Globus pallidus (tissue), 1 donor: ENCODE results near the gene HIF1A.
"Not testable (repeated sequence)": the region's sequence is repeated elsewhere in the genome, so short reads cannot be mapped to it uniquely, and the experiment has no call there.

Source experiments
- DNase-seq: peaks from one replicate; pipeline ENCODE4 v3.0.0-alpha.2; 2015; ENCODE audit warnings: low spot score

Gene HIF1A

DNA sequence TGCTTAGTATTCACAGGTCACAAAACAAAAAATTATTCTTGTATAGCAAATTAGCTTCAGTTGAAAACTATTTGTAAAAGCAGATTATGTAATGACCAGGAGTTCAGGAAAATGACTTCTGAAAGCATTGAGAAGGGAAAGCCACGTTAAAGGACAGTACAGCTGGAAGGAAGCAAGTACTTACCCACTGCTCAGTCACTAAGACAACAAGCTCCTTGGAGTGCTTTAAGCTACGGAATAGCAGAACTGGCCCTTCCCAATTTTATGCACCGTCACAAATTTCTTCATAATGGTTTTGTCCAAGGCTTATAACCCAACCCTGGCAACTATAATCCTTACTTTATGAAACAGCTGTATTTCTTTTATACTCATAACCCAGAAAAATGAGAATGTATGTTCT, 54.0 kb downstream of the HIF1A start:
- DNase-seq, result no peak

DNA sequence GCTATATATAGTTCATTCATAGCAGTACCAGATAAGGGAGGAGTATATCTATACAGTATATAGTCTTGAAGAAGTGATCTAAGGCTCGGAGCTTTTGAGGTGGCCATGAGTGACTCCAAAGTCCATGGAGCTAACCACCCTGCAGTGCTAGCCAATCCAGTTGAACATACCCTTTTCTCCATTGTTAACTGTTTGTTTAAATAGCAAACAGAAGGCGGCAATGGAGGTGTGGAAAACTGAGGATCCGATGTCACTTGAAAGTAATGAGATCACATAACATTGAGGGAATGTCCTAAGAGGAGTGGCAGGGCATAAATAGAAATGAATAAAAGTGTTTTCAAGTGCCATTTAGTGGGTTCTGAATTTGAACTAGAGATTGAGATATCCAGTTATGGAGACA, 54.6 kb downstream of the HIF1A start:
- DNase-seq, result no peak

GRCh38 chr14:61750708-61751474, 55.6 kb downstream of the HIF1A start:
- DNase-seq, result peak; percentile 66

DNA sequence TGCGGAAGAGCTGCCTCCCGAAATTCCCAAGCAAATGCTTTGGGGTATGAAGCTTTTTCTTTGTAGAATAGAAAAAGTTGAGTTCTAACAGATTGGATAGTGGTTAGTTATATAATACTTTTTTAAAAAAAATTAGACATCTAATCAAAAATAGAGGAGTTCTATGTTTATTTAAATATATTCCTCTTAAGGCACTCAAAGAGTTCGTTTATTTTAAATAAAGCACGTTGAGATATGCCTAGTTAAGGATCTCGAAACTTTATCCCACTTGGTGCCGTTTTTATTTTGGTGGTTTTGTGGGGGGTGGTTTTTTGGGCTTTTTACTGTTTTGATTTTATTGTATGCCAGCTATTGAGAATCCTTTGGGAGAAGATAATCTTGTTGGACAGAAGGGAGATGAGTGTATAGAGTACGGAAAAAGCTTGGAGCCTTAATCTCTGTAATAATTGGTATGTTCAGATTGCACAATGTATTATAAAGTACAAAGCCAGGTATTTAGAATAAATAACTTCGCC, 56.2 kb downstream of the HIF1A start:
- no peak for DNase-seq

DNA sequence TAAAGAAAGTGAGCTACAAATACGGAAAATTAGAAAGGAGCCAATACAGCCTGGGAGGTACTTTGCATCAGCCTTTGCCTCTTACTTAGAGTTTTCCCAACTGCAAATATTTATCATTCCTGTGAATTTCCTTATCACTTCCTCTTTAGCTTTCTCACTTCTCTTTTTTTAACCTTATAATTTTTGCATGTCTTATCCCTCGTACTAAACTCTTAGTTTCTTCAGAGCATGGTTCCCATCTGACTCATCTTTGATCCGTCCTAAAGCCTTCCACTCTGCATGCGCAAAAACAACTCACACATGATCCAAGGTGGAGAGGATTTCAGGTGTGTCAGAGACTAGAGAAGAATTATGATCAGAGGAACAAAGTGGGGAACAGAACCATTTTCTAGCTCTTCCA, 57.3 kb downstream of the HIF1A start:
- DNase-seq, result no peak

- DNase-seq, result no peak
Measured at GRCh38 chr14:61753631-61754030, 58.3 kb downstream of the HIF1A start.

DNA sequence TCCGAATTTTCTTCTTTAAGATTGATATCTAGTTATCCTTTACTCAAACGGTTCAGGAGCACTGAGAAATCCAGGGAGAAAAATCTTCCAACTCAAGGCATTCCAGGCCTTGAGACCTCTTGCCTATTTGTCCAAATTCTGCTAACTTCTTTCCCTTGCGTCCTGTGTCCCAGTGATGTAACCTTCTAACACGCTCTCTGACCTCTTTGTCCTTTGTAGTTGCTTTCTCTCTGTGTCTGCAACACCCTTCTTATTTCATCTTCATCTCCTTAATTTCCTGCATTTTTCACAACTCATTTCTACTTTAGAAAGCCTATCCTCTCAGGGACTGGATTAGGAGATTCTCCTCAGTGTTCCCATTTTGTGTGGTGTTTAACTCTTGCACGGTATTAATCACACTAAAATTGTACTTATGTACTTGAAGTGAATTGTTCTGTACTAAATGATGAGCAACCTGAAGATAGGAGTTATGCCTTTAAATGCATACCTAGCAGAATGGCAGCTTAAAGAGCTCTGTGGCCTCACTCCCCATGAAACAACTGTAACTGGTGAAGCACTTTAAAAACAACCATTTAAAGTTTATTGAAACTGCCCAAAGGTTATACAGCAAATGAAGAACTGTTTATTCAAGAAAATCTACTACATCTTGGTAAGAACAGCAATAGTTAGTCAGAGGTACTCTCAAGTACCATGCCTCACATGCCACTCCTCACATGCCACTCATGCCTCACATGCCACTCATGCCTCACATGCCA, 59.5 kb downstream of the HIF1A start:
- no peak for DNase-seq

DNA sequence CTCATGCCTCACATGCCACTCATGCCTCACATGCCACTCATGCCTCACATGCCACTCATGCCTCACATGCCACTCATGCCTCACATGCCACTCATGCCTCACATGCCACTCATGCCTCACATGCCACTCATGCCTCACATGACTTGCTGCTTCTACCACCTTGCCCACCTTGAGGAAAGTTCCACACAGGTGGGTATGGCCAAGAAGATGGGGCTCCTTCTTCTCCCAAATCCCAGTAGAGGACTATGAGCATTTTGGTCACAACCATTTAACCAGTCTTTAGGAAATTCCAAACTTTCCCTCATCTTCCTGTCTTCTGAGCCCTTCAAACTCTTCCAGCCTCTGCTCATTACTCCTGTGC, 60.0 kb downstream of the HIF1A start:
- DNase-seq, result not testable (repeated sequence)

DNA sequence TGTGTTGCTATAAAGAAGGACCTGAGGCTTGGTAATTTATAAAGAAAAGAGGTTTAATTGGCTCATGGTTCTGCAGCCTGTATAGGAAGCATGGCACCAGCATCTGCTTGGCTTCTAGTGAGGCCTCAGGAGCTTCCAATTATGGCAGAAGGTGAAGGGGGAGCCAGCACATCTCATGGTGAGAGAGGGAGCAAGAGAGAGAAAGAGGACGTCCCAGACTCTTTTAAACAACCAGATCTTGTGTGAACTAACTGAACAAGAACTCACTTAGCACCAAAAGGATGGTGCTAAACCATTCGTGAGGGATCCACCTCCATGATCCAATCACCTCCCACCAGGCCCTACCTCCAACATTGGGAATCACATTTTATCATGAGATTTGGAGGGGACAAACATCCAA, 60.8 kb downstream of the HIF1A start:
- DNase-seq, result no peak

- DNase-seq, result no peak
Measured at GRCh38 chr14:61759878-61760277, 64.6 kb downstream of the HIF1A start.

DNA sequence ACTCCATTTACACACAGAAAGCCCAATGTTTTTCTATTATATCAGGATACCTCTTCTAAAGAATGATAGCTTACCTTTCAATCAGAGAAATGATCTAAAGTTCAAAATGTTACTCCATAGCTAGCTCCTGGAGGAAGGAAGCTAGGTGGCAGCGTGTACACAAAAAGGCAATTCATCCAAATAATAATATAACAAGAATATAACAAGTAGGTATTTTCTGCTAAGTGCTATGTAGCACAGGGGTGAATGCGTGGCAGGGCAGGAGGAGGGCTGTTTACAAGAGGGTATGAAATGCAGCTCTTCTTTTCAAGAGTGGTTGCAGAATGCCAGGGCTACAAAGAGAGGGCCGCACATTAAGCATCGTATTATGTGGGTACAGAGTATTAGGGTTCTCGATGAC, 66.2 kb downstream of the HIF1A start:
- no peak for DNase-seq

DNA sequence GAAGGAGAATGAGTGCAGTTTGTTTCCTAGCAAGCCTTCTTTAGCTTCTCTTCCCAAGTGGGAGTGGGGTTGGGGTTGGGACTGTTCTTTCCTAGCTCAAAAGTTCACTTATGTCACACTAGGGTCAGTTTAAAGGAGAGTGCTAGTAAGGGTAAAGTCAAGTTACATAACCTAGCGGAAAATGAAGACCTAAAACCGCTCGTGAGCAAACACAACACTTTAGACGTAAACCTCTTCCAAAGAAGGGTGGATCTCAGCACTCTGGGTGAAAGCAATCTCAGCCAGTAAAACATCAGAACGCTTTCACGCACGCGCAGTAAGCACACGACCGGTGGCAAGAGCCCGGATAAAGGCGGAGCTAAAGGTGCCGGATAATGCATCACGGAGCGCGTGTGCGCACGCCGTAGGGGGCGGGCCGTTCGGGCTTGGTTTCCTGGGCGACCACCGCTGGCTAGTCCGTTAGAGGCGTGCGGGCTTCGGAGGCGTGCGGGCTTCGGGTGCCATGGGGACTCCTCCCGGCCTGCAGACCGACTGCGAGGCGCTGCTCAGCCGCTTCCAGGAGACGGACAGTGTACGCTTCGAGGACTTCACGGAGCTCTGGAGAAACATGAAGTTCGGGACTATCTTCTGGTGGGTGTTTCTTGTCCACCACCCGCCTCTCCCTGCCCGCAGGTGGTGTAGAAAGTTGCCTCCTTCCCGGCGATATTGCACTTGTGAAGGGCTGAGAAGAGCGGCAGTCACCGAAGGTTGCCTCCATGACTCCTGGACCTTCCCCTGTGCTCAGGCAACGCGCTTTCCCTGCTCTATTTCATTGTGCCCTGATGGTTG, 66.9 kb downstream of the HIF1A start, which contains the start of gene SNAPC1:
Gene SNAPC1 (plus strand): TSS at position 462 of the 828 bp plus-strand sequence. CDS start 41 bp downstream, at position 503.
- DNase-seq, result peak; percentile 97

DNA sequence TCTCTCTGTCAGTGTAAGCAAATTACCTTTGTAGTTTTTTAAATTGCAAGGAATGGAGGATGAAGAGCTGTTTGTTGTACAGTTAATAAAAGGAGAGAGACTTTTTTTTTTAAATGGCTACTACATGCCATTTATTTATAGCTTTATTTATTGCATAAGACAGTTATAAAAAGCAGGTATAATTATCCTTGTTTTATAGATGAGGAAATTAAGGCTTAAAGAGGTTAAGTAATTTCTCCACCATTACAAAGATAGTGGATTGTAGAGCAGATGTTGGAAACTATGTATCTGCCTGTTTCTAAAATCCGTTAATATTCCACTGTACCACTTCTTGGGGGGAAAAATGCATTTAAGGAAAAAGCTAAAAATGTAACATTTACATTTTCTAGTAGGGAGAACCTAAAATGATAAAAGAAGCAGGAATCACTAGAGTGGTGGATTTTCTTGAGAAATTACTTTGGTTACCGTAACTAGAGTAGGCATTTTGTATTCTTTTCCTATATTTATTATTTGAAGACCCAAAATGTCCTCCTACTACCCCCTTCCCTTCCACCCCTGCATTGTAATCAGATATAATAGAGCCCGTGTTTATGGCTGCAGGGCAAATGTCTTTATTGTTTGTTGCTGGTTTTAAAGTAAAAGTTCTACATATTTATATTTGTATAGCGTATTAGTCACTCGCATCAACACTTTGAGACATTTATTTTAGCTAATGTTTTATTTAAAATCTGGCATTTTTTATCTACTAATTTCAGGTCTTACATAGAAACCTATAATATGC, 69.2 kb downstream of the HIF1A start:
- DNase-seq, result no peak

GRCh38 chr14:61765225-61765943, 70.1 kb downstream of the HIF1A start:
- DNase-seq, result no peak

DNA sequence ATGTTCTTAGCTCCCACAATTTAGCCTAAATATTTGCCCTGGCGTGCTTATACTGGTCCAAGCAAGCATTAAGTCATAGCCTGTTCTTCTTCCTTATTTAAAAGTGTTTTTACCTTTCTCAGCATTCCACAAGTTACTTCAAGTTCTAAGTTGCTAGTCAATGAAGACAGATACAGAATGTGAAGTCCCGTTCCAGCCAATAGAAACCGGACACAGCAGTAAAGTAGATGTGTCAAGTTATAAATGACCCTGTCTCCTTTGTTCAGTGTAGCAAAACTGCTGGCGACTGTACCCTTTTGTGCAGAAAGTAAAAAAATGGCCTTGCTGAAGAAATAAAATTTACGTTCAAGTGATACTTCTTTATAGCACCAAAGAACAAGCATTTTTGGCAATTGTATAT, 70.8 kb downstream of the HIF1A start:
- DNase-seq, result no peak

- DNase-seq, result no peak
Measured at GRCh38 chr14:61768240-61768639, 72.9 kb downstream of the HIF1A start.

DNA sequence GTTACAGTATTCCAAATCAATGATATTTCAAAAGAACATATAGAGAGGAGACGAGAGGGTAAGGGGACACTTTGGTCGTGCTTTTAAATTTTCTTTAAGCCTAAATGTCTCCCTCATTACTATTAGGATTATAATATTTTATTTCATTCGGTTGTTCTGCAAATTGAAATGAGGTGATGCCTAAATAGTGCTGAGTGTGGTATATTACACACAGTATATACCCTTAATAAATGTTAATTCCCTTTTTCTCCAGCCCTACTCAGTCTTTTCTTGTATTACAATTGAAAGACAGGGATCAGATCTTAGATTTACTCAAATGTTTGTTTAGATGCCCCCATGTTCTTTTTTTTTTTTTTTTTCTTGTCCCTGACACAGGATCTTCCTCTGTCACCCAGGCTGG, 74.6 kb downstream of the HIF1A start:
- DNase-seq, result no peak

DNA sequence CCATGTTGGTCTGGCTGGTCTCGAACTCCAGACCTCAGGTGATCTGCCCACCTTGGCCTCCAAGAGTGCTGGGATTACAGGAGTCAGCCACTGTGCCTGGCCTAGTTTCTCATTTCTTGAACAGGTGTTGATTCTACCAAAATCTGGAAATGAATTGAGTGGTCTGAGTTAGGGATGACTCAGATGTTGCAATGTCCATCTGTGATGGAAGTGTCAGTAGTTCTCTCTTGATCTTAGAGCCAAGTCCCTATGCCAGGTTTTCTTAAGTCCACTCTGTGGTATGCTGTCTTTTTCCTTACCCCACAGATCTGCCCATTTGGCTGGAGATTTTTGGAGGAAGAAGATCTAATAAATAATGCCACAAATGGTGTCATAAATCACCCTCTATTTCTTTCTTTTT, 79.5 kb downstream of the HIF1A start:
- no peak for DNase-seq

DNA sequence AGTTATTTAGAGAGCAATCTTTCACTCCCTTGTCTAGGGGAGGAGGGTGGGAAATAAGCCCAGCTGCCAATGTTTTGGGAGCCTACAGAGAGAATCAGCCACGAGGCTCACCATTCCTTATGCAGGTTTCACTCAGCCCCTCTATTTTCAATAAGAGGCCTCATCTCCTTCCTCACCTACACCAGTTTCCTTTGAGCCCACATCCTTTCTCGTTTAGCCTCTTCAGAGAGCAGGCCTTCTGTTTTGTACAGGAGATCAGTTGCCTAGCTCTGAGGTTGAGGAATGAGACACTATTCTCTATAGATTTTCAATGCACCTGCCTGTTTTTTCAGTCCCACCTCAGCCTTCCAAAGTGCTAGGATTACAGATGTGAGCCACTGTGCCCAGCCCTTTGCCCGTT, 84.8 kb downstream of the HIF1A start:
- no peak for DNase-seq

DNA sequence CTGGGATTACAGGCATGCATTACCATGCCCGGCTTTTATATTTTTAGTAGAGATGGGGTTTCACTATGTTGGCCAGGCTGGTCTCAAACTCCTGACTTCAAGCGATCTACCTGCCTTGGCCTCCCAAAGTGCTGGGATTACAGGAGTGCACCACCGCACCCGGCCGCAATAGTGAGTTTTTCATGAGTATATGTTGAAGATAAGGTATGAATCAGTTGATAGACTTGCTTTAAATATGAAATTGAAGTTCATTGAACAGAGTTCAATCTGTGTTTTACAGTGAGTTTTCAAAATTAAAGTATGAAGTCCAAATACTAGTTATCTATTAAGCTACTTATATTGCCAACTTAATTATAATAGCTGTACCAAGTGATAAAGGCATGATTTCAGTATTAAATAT, 102.0 kb downstream of the HIF1A start:
- no peak for DNase-seq
